Peyer's patch (tissue), 4 donors: Measurements from ENCODE around the gene ZNF646. TPM values are rescaled to one million over a fixed set of nuclear protein-coding genes. Genes with fewer than 3 reads are reported as not detected.

ENCODE experiments used
- DNase-seq, 3 donors: peaks; one replicate each; pipeline ENCODE4 v3.0.0-alpha.2; 2017 to 2019
- H3K27ac ChIP-seq, 4 donors: fragments of 200-600 bp; sonication (generic); one replicate each; pipeline ENCODE4 v1.5.1; 2016 to 2019
- H3K27me3 ChIP-seq, 2 donors: fragments of 200-600 bp; sonication (generic); one replicate each; pipeline ENCODE4 v1.5.1; 2019
- H3K36me3 ChIP-seq, 3 donors: fragments of 200-600 bp; sonication (generic); one replicate each; pipeline ENCODE4 v1.5.1; 2016 to 2019
- H3K4me1 ChIP-seq, 4 donors: fragments of 200-600 bp; sonication (generic); one replicate each; pipeline ENCODE4 v1.5.1; 2016 to 2019
- H3K4me3 ChIP-seq, 4 donors: fragments of 200-600 bp; sonication (generic); 1 replicate in 3 of 4; 2 replicates in 1 of 4; pipeline ENCODE4 v1.5.1; 2016 to 2019; ENCODE audit warnings: mild to moderate bottlenecking in 1 of 4
- H3K9me3 ChIP-seq, 4 donors: fragments of 200-600 bp; sonication (generic); one replicate each; pipeline ENCODE4 v1.5.1; 2016 to 2019; ENCODE audit warnings: mild to moderate bottlenecking in 1 of 4
- POLR2A ChIP-seq, 2 donors: fragments of 450-650 bp; IDR thresholded peaks; one replicate each; pipeline ENCODE4 v1.5.1; 2017; ENCODE audit warnings: antibody characterized with exemption in 2 of 2, mild to moderate bottlenecking in 2 of 2, moderate library complexity in 2 of 2
- total RNA-seq, 4 donors: library from RNA; depleted of rRNA; stranded (reverse); fragments of >200 nt; gene quantifications; one replicate each; pipeline ENCODE4 v1.1.0, GENCODE V29; 2016
- TF ChIP-seq, protein P1 (sequence below), 6 experiments: fragments of 450-650 bp in 4 of 6; fragments of 200-600 bp in 2 of 6; sonication (generic) in 1 of 6; IDR thresholded peaks; one replicate each; pipeline ENCODE4 v1.5.1; 2017 to 2019; ENCODE audit warnings: antibody characterized with exemption in 6 of 6, mild to moderate bottlenecking in 3 of 6, moderate library complexity in 1 of 6

The ZNF646 gene
- total RNA-seq, 4 donors from 2014 or later = 11.6 to 42.1 (median 29.8) TPM

DNA sequence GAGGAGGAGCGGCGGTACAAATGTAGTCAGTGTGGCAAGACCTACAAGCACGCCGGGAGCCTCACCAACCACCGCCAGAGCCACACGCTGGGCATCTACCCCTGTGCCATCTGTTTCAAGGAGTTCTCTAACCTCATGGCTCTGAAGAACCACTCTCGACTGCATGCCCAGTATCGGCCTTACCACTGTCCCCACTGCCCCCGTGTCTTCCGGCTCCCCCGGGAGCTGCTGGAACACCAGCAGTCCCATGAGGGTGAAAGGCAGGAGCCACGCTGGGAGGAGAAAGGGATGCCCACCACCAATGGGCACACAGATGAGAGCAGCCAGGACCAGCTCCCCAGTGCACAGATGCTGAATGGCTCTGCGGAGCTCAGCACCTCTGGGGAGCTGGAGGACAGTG lies 2.8 kb downstream of the ZNF646 start:
- Histone ChIP-seq H3K36me3 (peaks cover 0 to 57% (median 0%) of the 10 kb centered on the region in 3 donors), H3K4me1 (peaks cover 1 to 30% (median 5%) of the 10 kb centered on the region in 4 donors), H3K4me3 (no peak overlapping the region), H3K27ac (no peak overlapping the region), H3K27me3 (no peaks in the 10 kb centered on the region), H3K9me3 (no peaks in the 10 kb centered on the region)
- DNase-seq = no peak
- TF ChIP-seq, protein P1, sequence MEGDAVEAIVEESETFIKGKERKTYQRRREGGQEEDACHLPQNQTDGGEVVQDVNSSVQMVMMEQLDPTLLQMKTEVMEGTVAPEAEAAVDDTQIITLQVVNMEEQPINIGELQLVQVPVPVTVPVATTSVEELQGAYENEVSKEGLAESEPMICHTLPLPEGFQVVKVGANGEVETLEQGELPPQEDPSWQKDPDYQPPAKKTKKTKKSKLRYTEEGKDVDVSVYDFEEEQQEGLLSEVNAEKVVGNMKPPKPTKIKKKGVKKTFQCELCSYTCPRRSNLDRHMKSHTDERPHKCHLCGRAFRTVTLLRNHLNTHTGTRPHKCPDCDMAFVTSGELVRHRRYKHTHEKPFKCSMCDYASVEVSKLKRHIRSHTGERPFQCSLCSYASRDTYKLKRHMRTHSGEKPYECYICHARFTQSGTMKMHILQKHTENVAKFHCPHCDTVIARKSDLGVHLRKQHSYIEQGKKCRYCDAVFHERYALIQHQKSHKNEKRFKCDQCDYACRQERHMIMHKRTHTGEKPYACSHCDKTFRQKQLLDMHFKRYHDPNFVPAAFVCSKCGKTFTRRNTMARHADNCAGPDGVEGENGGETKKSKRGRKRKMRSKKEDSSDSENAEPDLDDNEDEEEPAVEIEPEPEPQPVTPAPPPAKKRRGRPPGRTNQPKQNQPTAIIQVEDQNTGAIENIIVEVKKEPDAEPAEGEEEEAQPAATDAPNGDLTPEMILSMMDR (IDR thresholded peaks at IDR 0.05) = no peak
- TF ChIP-seq POLR2A (IDR thresholded peaks at IDR 0.05) = no peak

DNA sequence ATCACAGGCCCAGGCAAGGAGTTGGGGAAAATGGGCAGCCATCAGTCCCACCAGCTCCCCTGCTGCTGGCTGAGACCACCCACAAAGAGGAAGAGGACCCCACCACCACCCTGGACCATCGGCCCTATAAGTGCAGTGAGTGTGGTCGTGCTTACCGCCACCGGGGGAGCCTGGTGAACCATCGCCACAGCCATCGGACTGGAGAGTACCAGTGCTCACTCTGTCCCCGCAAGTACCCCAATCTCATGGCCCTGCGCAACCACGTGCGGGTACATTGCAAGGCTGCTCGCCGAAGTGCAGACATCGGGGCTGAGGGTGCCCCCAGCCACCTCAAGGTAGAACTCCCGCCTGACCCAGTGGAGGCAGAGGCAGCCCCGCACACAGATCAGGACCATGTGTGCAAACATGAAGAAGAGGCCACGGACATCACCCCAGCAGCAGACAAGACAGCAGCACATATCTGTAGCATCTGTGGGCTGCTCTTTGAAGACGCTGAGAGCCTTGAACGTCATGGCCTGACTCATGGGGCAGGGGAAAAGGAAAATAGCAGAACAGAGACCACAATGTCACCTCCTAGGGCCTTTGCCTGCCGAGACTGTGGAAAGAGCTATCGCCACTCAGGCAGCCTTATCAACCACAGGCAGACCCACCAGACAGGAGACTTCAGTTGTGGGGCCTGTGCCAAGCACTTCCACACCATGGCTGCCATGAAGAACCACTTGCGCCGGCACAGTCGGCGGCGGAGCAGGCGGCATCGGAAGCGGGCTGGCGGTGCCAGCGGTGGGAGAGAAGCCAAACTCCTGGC lies 3.6 kb downstream of the ZNF646 start:
- Histone ChIP-seq H3K27me3 (no peaks in the 10 kb centered on the region), H3K36me3 (peaks cover 0 to 60% (median 0%) of the 10 kb centered on the region in 3 donors), H3K4me1 (peaks cover 0 to 29% (median 2%) of the 10 kb centered on the region in 4 donors), H3K27ac (no peak overlapping the region), H3K4me3 (no peak overlapping the region), H3K9me3 (no peaks in the 10 kb centered on the region)
- peak in 1 of 3 donors; percentile 48 for DNase-seq
- no peak for TF ChIP-seq POLR2A (IDR thresholded peaks at IDR 0.05)
- TF ChIP-seq, protein P1 (IDR thresholded peaks at IDR 0.05) = no peak

DNA sequence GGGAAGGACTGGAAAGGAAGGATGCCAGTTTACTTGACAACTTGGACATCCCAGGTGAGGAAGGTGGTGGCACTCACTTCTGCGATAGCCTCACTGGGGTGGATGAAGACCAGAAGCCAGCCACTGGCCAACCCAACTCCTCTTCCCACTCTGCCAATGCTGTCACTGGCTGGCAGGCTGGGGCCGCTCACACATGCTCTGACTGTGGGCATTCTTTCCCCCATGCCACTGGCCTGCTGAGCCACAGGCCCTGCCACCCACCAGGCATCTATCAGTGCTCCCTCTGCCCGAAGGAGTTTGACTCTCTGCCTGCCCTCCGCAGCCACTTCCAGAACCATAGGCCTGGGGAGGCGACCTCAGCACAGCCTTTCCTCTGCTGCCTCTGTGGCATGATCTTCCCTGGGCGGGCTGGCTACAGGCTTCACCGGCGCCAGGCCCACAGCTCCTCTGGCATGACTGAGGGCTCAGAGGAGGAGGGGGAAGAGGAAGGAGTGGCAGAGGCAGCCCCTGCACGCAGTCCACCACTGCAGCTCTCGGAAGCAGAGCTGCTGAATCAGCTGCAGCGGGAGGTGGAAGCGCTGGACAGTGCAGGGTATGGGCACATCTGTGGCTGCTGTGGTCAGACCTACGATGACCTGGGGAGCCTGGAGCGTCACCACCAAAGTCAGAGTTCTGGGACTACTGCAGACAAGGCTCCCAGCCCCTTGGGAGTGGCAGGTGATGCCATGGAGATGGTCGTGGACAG lies 4.5 kb downstream of the ZNF646 start:
- Histone ChIP-seq H3K9me3 (no peaks in the 10 kb centered on the region), H3K27me3 (no peaks in the 10 kb centered on the region), H3K4me1 (peaks cover 0 to 32% (median 2%) of the 10 kb centered on the region in 4 donors), H3K27ac (no peak overlapping the region), H3K36me3 (peaks cover 0 to 68% (median 0%) of the 10 kb centered on the region in 3 donors), H3K4me3 (no peak overlapping the region)
- DNase-seq = no peak
- TF ChIP-seq, protein P1 (IDR thresholded peaks at IDR 0.05) = no peak
- no peak for TF ChIP-seq POLR2A (IDR thresholded peaks at IDR 0.05)

DNA sequence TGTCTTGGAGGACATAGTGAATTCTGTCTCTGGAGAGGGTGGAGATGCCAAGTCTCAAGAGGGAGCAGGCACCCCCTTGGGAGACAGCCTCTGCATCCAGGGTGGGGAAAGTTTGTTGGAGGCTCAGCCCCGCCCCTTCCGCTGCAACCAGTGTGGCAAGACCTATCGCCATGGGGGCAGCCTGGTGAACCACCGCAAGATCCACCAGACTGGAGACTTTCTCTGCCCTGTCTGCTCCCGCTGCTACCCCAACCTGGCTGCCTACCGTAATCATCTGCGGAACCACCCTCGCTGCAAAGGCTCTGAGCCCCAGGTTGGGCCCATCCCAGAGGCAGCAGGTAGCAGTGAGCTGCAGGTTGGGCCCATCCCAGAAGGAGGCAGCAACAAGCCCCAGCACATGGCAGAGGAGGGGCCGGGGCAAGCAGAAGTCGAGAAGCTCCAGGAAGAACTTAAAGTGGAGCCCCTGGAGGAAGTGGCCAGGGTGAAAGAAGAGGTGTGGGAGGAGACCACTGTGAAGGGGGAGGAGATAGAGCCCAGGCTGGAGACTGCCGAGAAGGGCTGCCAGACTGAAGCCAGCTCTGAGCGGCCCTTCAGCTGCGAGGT lies 5.2 kb downstream of the ZNF646 start:
- TF ChIP-seq, protein P1 (IDR thresholded peaks at IDR 0.05) = no peak
- no peak for TF ChIP-seq POLR2A (IDR thresholded peaks at IDR 0.05)
- peaks cover 0 to 31% (median 2%) of the 10 kb centered on the region in 4 donors for H3K4me1 ChIP-seq
- no peaks in the 10 kb centered on the region for H3K27me3 ChIP-seq
- H3K9me3 ChIP-seq = no peaks in the 10 kb centered on the region
- H3K4me3 ChIP-seq = no peak overlapping the region
- H3K27ac ChIP-seq = no peak overlapping the region
- peaks cover 0 to 68% (median 0%) of the 10 kb centered on the region in 3 donors for H3K36me3 ChIP-seq
- DNase-seq = no peak

DNA sequence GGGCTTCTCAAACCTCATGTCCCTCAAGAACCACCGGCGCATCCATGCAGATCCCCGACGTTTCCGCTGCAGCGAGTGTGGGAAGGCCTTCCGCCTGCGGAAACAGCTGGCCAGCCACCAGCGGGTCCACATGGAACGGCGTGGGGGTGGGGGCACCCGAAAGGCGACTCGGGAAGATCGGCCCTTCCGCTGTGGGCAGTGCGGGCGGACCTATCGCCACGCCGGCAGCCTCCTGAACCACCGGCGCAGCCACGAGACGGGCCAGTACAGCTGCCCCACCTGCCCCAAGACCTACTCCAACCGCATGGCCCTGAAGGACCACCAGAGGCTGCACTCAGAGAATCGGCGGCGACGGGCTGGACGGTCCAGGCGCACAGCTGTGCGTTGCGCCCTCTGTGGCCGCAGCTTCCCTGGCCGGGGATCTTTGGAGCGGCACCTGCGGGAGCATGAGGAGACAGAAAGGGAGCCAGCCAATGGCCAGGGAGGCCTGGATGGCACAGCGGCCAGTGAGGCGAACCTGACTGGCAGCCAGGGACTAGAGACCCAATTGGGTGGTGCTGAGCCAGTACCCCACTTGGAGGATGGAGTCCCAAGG lies 5.9 kb downstream of the ZNF646 start:
- no peak for TF ChIP-seq POLR2A (IDR thresholded peaks at IDR 0.05)
- TF ChIP-seq, protein P1 (IDR thresholded peaks at IDR 0.05) = no peak
- H3K27ac ChIP-seq = no peak overlapping the region
- no peaks in the 10 kb centered on the region for H3K27me3 ChIP-seq
- peaks cover 0 to 72% (median 0%) of the 10 kb centered on the region in 3 donors for H3K36me3 ChIP-seq
- H3K4me1 ChIP-seq = peaks cover 0 to 24% (median 2%) of the 10 kb centered on the region in 4 donors
- DNase-seq = peak in 1 of 3 donors; percentile 45
- H3K4me3 ChIP-seq = no peak overlapping the region
- no peaks in the 10 kb centered on the region for H3K9me3 ChIP-seq
